CD14-positive monocyte (primary cell): Measurements from ENCODE around the gene HNRNPA2B1. TPM values are rescaled to one million over a fixed set of nuclear protein-coding genes. Genes with fewer than 3 reads are reported as not detected.
A peak's percentile ranks its signal among the peaks of the same experiment; 100 is the strongest.

Experiments used
- DNase-seq, 3 donors: peaks; one replicate each; pipeline ENCODE4 v3.0.0-alpha.2; 2011 to 2022
- H2AFZ ChIP-seq: 2 replicates; pipeline ENCODE4 v1.6.0; 2012; ENCODE audit warnings: mild to moderate bottlenecking, low read depth, low read length, inconsistent platforms; ENCODE audit not compliant: insufficient read depth, poor library complexity, severe bottlenecking
- H3K27ac ChIP-seq, 2 donors: 1 replicate in 1 of 2; 2 replicates in 1 of 2; pipeline ENCODE4 v1.5.1; 2012 to 2013; ENCODE audit warnings: low read length in 2 of 2, control low read depth in 1 of 2, inconsistent platforms in 1 of 2, low read depth in 1 of 2, mild to moderate bottlenecking in 1 of 2
- H3K27me3 ChIP-seq, 2 donors: one replicate each; pipeline versions ENCODE4 v1.6.0 to v1.6.1; 2011 to 2013; ENCODE audit warnings: low read length in 2 of 2; ENCODE audit not compliant: control insufficient read depth in 2 of 2, insufficient read depth in 2 of 2
- H3K36me3 ChIP-seq, 2 donors: replicated peaks in 1 of 2; 1 replicate in 1 of 2; 2 replicates in 1 of 2; pipeline versions ENCODE4 v1.5.1 to v1.6.1; 2012 to 2013; ENCODE audit warnings: low read length in 2 of 2, control low read depth in 1 of 2, inconsistent platforms in 1 of 2, mild to moderate bottlenecking in 1 of 2; ENCODE audit not compliant: insufficient read depth in 2 of 2, control insufficient read depth in 1 of 2
- H3K4me1 ChIP-seq, 2 donors: 1 replicate in 1 of 2; 2 replicates in 1 of 2; pipeline versions ENCODE4 v1.5.1 to v1.6.1; 2012 to 2013; ENCODE audit warnings: low read length in 2 of 2, control low read depth in 1 of 2, inconsistent platforms in 1 of 2, mild to moderate bottlenecking in 1 of 2, moderate library complexity in 1 of 2; ENCODE audit not compliant: insufficient read depth in 2 of 2, control insufficient read depth in 1 of 2
- H3K4me2 ChIP-seq: replicated peaks from 2 replicates; pipeline ENCODE3; 2012; ENCODE audit warnings: low read length, moderate library complexity, mild to moderate bottlenecking; ENCODE audit not compliant: poor library complexity, severe bottlenecking; ENCODE audit errors: extremely low read depth
- H3K4me3 ChIP-seq, 3 experiments: fragments of 200-600 bp in 1 of 3; sonication (generic) in 1 of 3; replicated peaks in 1 of 3; 1 replicate in 2 of 3; 2 replicates in 1 of 3; pipeline ENCODE4 v1.5.1; 2011 to 2013; ENCODE audit warnings: low read length in 3 of 3, mild to moderate bottlenecking in 3 of 3, control low read depth in 2 of 3, low read depth in 2 of 3, inconsistent platforms in 1 of 3, moderate library complexity in 1 of 3
- H3K79me2 ChIP-seq: 2 replicates; pipeline ENCODE4 v1.6.0; 2012; ENCODE audit warnings: mild to moderate bottlenecking, control low read depth, inconsistent platforms, low read length, moderate library complexity; ENCODE audit not compliant: insufficient read depth
- H3K9ac ChIP-seq: 2 replicates; pipeline ENCODE4 v1.6.0; 2017; ENCODE audit warnings: low read length, mild to moderate bottlenecking; ENCODE audit not compliant: insufficient read depth, poor library complexity, severe bottlenecking
- H3K9me3 ChIP-seq, 2 donors: replicated peaks in 1 of 2; 1 replicate in 1 of 2; 2 replicates in 1 of 2; pipeline versions ENCODE4 v1.5.1 to v1.6.1; 2012 to 2013; ENCODE audit warnings: low read length in 2 of 2, control low read depth in 1 of 2; ENCODE audit not compliant: control insufficient read depth in 1 of 2, insufficient read depth in 1 of 2
- H4K20me1 ChIP-seq: 2 replicates; pipeline ENCODE4 v1.6.0; 2012; ENCODE audit warnings: mild to moderate bottlenecking, low read length, control low read depth, moderate library complexity; ENCODE audit not compliant: insufficient read depth
- H3K27ac Mint-ChIP-seq, 7 donors: one replicate each; pipeline ENCODE4 v1.8.0; 2020; ENCODE audit warnings: mild to moderate bottlenecking in 7 of 7, mixed read lengths in 7 of 7, moderate library complexity in 6 of 7, inconsistent platforms in 2 of 7
- H3K27me3 Mint-ChIP-seq, 3 donors: one replicate each; pipeline ENCODE4 v1.8.0; 2021 to 2022; ENCODE audit warnings: low read depth in 3 of 3, mild to moderate bottlenecking in 3 of 3, mixed read lengths in 3 of 3, moderate library complexity in 3 of 3, inconsistent platforms in 1 of 3
- H3K36me3 Mint-ChIP-seq, 2 donors: one replicate each; pipeline ENCODE4 v1.8.0; 2020; ENCODE audit warnings: mixed read lengths in 2 of 2, inconsistent platforms in 1 of 2, mild to moderate bottlenecking in 1 of 2
- H3K4me1 Mint-ChIP-seq: one replicate; pipeline ENCODE4 v1.8.0; 2020; ENCODE audit warnings: mild to moderate bottlenecking, mixed read lengths
- H3K4me3 Mint-ChIP-seq, 2 donors: one replicate each; pipeline ENCODE4 v1.8.0; 2020; ENCODE audit warnings: mild to moderate bottlenecking in 2 of 2, mixed read lengths in 2 of 2, moderate library complexity in 1 of 2
- H3K9me3 Mint-ChIP-seq, 7 donors: one replicate each; pipeline ENCODE4 v1.8.0; 2020 to 2022; ENCODE audit warnings: mixed read lengths in 7 of 7, mild to moderate bottlenecking in 6 of 7, moderate library complexity in 6 of 7, inconsistent platforms in 2 of 7
- CTCF ChIP-seq: fragments of 200-600 bp; IDR thresholded peaks from one replicate; pipeline ENCODE4 v1.8.0; 2022; ENCODE audit warnings: antibody characterized with exemption, mild to moderate bottlenecking
- WGBS: methylation state at CpG from one replicate; pipeline ENCODE4 v1.1.5; 2013; ENCODE audit warnings: missing lambda C conversion rate; ENCODE audit not compliant: insufficient coverage; 5-methylcytosine and 5-hydroxymethylcytosine counted together
- intact Hi-C, 2 donors: fragments of 100-400 bp; cut with micrococcal nuclease; formaldehyde crosslinking; loops; one replicate each; pipeline versions ENCODE4 v1.15.0 to v1.15.1; 2023
- polyA plus RNA-seq, 3 donors: library from polyadenylated mRNA; depleted of rRNA in 1 of 3; unstranded in 2 of 3; stranded (reverse) in 1 of 3; fragments of 300-500 nt in 2 of 3; fragments of >200 nt in 1 of 3; fragmentation: Illumina TruSeq in 2 of 3; gene quantifications; 1 replicate in 2 of 3; 2 replicates in 1 of 3; pipeline ENCODE4 v1.2.3, GENCODE V29; 2012 to 2021

HNRNPA2B1 gene
- polyA plus RNA-seq, 3 donors = 249 to 391 (median 269) TPM

- no peak overlapping the region for H3K4me3 Mint-ChIP-seq
- H3K4me1 Mint-ChIP-seq = peaks cover 30% of the 10 kb centered on the region
- H3K9me3 ChIP-seq = no peaks in the 10 kb centered on the region
- H3K9me3 Mint-ChIP-seq = peaks cover 0 to 2% (median 0%) of the 10 kb centered on the region in 7 donors
- no peaks in the 10 kb centered on the region for H3K36me3 Mint-ChIP-seq
- H3K9ac ChIP-seq = no peak overlapping the region
- no peak overlapping the region for H3K27ac Mint-ChIP-seq
- peak in 1 of 3 donors; percentile 36 for DNase-seq
- no peak for TF ChIP-seq CTCF
- H3K27me3 ChIP-seq = no peaks in the 10 kb centered on the region
- H3K4me1 ChIP-seq = peaks cover 5 to 11% of the 10 kb centered on the region in 2 donors
- H3K4me2 ChIP-seq = no peak overlapping the region
- H2AFZ ChIP-seq = peak overlapping the region; percentile 32
- 100% methylated on average over 1 of the region's 6 CpGs for WGBS
- no peaks in the 10 kb centered on the region for H3K79me2 ChIP-seq
- no peak overlapping the region for H3K27ac ChIP-seq
- peaks cover 0 to 8% (median 0%) of the 10 kb centered on the region in 3 donors for H3K27me3 Mint-ChIP-seq
- intact Hi-C loops = loop anchor here in 1 of 2 donors (5.0 kb wide), 1 partner anchor 35 kb away; no protein-coding TSS in a partner anchor
- H3K4me3 ChIP-seq = no peak overlapping the region
- no peaks in the 10 kb centered on the region for H3K36me3 ChIP-seq
- H4K20me1 ChIP-seq = no peaks in the 10 kb centered on the region
Observed at GRCh38 chr7:26237035-26237807, 36.7 kb upstream of the HNRNPA2B1 start.

GRCh38 chr7:26233902-26234511 lies 33.5 kb upstream of the HNRNPA2B1 start:
- no peak for DNase-seq
- 33% methylated on average over 5 of the region's 5 CpGs for WGBS
- no peak for TF ChIP-seq CTCF
- peaks cover 0 to 2% (median 0%) of the 10 kb centered on the region in 7 donors for H3K9me3 Mint-ChIP-seq
- Histone ChIP-seq H3K4me2 (no peak overlapping the region), H3K79me2 (no peaks in the 10 kb centered on the region), H3K36me3 (no peaks in the 10 kb centered on the region), H3K9ac (no peak overlapping the region), H3K27ac (no peak overlapping the region), H3K4me3 (no peak overlapping the region), H3K9me3 (no peaks in the 10 kb centered on the region), H2AFZ (peak overlapping the region; percentile 25), H3K27me3 (no peaks in the 10 kb centered on the region), H4K20me1 (no peaks in the 10 kb centered on the region), H3K4me1 (peaks cover 5 to 10% of the 10 kb centered on the region in 2 donors)
- H3K36me3 Mint-ChIP-seq = no peaks in the 10 kb centered on the region
- peaks cover 27% of the 10 kb centered on the region for H3K4me1 Mint-ChIP-seq
- H3K4me3 Mint-ChIP-seq = no peak overlapping the region
- H3K27ac Mint-ChIP-seq = no peak overlapping the region
- peaks cover 0 to 6% (median 0%) of the 10 kb centered on the region in 3 donors for H3K27me3 Mint-ChIP-seq
- intact Hi-C loops = no loop called here
